Measurements from ENCODE around the gene B2M. TPM values are rescaled to one million over a fixed set of nuclear protein-coding genes. Genes with fewer than 3 reads are reported as not detected.

B2M gene
- total RNA-seq, 1 experiment from 2014 or later: 81.0 TPM

GRCh38 chr15:44705986-44706385, 5.3 kb upstream of the B2M start:
- Mint-ChIP-seq H3K4me1 (no peaks in the 10 kb centered on the region), H3K9me3 (peaks cover 14 to 19% of the 10 kb centered on the region in 2 experiments)
- no CpG with 5 or more reads among the region's 1 CpG for WGBS (ENCODE audit: extremely low coverage, insufficient read length, low lambda C conversion rate)

More at GRCh38 chr15:44705986-44706385, 5.3 kb upstream of the B2M start:
- no peaks in the 10 kb centered on the region for H3K27me3 ChIP-seq (ENCODE audit: insufficient read depth, low read length)
- no peak overlapping the region for H2BK120ac ChIP-seq (ENCODE audit: low read depth, low read length, poor library complexity, severe bottlenecking)
- no peak overlapping the region for H3K27ac ChIP-seq (ENCODE audit: insufficient read length, low read depth, low read length)
- H3K23me2 ChIP-seq (ENCODE audit: insufficient read length, low read depth, low read length, poor library complexity, severe bottlenecking): peaks cover 5% of the 10 kb centered on the region
- H3K9me3 ChIP-seq (ENCODE audit: control insufficient read depth, low read depth, low read length): no peaks in the 10 kb centered on the region
- no peak overlapping the region for H3K23ac ChIP-seq (ENCODE audit: insufficient read length, low read depth, low read length)
- no peak overlapping the region for H3T11ph ChIP-seq (ENCODE audit: low read length)
- no peak overlapping the region for H4K91ac ChIP-seq (ENCODE audit: insufficient read length, low read depth, low read length)
- no peak overlapping the region for H3K4ac ChIP-seq (ENCODE audit: low read depth, low read length)
- no peaks in the 10 kb centered on the region for H3K4me1 ChIP-seq (ENCODE audit: insufficient read depth, low read length)
- H2BK20ac ChIP-seq (ENCODE audit: low read depth, low read length, poor library complexity, severe bottlenecking): no peak overlapping the region
- no peaks in the 10 kb centered on the region for H3K79me2 ChIP-seq (ENCODE audit: insufficient read depth, low read length)
- H4K20me1 ChIP-seq (ENCODE audit: control insufficient read depth, insufficient read depth, insufficient read length): no peaks in the 10 kb centered on the region
- H4K8ac ChIP-seq (replicated peaks; ENCODE audit: insufficient read length, low read depth, low read length): no peak overlapping the region
- H3K79me1 ChIP-seq (ENCODE audit: insufficient read depth, low read depth, low read length, poor library complexity, severe bottlenecking): no peaks in the 10 kb centered on the region
- H2BK5ac ChIP-seq (ENCODE audit: insufficient read length, low read length): no peak overlapping the region
- H3K14ac ChIP-seq (ENCODE audit: insufficient read depth, low read length): no peak overlapping the region
- H2BK15ac ChIP-seq (ENCODE audit: low read depth, low read length): no peak overlapping the region
- H4K5ac ChIP-seq (ENCODE audit: insufficient read length, low read depth, low read length): no peak overlapping the region
- H3K4me2 ChIP-seq (ENCODE audit: insufficient read depth, insufficient read length, low read length): no peak overlapping the region
- H2AK5ac ChIP-seq (ENCODE audit: insufficient read length, low read length): no peak overlapping the region
- Mint-ChIP-seq H3K27me3 (ENCODE audit: low read depth) (peaks cover 2% of the 10 kb centered on the region), H3K4me3 (no peak overlapping the region), H3K36me3 (ENCODE audit: insufficient read depth in 1 of 3, low read depth in 3 of 3) (no peaks in the 10 kb centered on the region; a peak in 1 of 7 replicates), H3K27ac (no peak overlapping the region; a peak in 1 of 7 replicates)
- no peak overlapping the region for H3K18ac ChIP-seq (ENCODE audit: insufficient read length, low read depth, low read length)
- no peak overlapping the region for H3K9ac ChIP-seq (ENCODE audit: extremely low read depth, insufficient read length, low read length)
- no peak overlapping the region for H2BK12ac ChIP-seq (ENCODE audit: insufficient read length, low read depth, low read length)
- H2AFZ ChIP-seq (ENCODE audit: low read length): no peak overlapping the region
- TF ChIP-seq CTCF (conservative IDR thresholded peaks at IDR 0.05): no peak
- H3K56ac ChIP-seq (ENCODE audit: insufficient read length, low read depth, low read length): no peak overlapping the region
- no peak for DNase-seq
